Upper lobe of right lung (tissue), 1 donor: ENCODE results near the gene PIK3R6. TPM values are rescaled to one million over a fixed set of nuclear protein-coding genes. Genes with fewer than 3 reads are reported as not detected.

Source experiments
- ATAC-seq: fragments of 200-7000 bp; cut with Tn5 transposase; one replicate; pipeline ENCODE4 v1.9.1; 2020; ENCODE audit warnings: mild to moderate bottlenecking, moderate library complexity
- DNase-seq: peaks from one replicate; pipeline ENCODE4 v3.0.0-alpha.2; 2020
- H3K27ac ChIP-seq: fragments of 200-600 bp; one replicate; pipeline ENCODE4 v1.8.0; 2022
- H3K27me3 ChIP-seq: fragments of 200-600 bp; one replicate; pipeline ENCODE4 v1.8.0; 2022; ENCODE audit warnings: mild to moderate bottlenecking
- H3K36me3 ChIP-seq: fragments of 200-600 bp; one replicate; pipeline ENCODE4 v1.8.0; 2022
- H3K4me1 ChIP-seq: fragments of 200-600 bp; one replicate; pipeline ENCODE4 v1.8.0; 2022
- H3K4me3 ChIP-seq: fragments of 200-600 bp; one replicate; pipeline ENCODE4 v1.8.0; 2022; ENCODE audit warnings: mild to moderate bottlenecking
- H3K9me3 ChIP-seq: fragments of 200-600 bp; one replicate; pipeline ENCODE4 v1.8.0; 2022
- intact Hi-C: fragments of 100-400 bp; cut with DNase I; formaldehyde crosslinking; loops from one replicate; pipeline ENCODE4 v1.11.0; 2022
- total RNA-seq: library from RNA; stranded (reverse); fragmentation: NEBNext Ultra II Directional; extraction: Animal tissue kit (Norgen Biotek cat#: 25700); gene quantifications from one replicate; pipeline ENCODE4 v1.2.1, GENCODE V29; 2021
- TF ChIP-seq, protein P1 (sequence below): fragments of 200-600 bp; IDR thresholded peaks from one replicate; pipeline ENCODE4 v1.8.0; 2022; ENCODE audit warnings: antibody characterized with exemption
- donor health status: DM: no; HTN: yes; CAD: no; lungs with severe emphysema.

Gene PIK3R6
- total RNA-seq, 1 donor from 2014 or later, result 2.7 TPM

DNA sequence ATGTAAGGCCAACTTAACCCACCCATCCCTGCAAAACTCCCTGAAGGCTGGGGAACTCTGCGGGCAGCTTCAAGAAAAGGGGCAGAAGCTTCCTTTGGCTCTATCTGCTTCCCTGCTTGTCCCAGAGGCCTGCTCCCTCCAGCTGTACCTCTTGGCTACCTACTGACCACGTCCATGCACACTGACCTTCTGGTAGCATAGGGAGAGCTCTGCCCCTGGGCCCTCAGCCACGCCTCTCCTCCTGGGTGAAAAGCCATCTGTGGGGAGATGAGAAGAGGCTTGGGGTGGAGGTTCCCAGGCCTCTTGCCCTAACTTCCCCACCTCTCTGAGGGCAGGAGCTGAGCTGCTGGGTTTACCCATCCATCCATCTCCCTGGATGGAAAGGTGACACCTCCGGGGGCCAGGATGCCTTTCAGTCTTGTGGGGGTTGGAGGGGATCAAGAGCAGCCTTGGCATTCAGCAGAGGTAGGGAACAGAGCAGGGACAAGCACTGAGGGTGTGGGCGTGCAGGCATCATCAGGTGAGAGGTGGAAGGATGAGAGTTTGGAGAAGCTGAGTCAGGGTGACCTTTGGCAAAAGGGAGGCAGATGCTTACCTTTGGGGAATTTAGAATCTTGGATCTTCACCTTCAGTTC, 45.0 kb downstream of the PIK3R6 start:
- intact Hi-C loops, result no loop called here
- Histone ChIP-seq H3K27me3 (peaks cover 3% of the 10 kb centered on the region), H3K4me1 (no peaks in the 10 kb centered on the region)

DNA sequence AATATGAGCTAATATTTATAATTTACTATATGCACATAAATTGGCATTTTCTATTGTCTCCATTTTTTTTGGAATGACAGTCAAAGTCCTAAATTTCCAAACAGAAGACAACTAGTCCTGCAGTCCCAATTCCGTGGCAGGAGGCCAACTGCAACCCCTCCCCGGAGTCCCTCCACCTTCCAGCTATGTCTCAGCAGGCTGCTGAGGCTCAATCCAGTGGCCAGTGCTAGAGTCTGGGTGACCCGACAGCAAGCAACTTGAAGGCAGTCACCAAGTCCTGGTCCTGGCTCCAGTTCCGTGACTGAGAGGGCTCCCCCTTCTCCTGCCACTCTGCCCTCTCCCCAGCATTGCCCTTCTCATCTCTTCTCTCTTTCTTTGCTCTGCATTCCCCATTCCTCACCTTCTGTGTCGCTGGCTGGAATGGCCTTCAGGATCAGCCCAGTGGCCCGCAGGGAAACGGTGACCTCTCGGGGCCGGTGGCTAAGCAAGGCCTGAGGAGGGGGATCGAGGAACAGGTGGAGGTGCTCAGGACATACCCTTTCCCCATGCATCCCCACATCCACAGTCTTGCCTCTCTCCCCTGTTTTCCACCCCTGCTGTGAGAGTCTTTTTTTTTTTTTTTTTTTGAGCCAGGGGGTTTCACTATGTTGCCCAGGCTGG, 45.9 kb downstream of the PIK3R6 start:
- DNase-seq (no peak), ATAC-seq (no peak)
- Histone ChIP-seq H3K9me3 (no peaks in the 10 kb centered on the region), H3K4me1 (no peaks in the 10 kb centered on the region), H3K4me3 (no peak overlapping the region), H3K27ac (no peak overlapping the region), H3K27me3 (peaks cover 3% of the 10 kb centered on the region), H3K36me3 (no peaks in the 10 kb centered on the region)
- TF ChIP-seq, protein P1, sequence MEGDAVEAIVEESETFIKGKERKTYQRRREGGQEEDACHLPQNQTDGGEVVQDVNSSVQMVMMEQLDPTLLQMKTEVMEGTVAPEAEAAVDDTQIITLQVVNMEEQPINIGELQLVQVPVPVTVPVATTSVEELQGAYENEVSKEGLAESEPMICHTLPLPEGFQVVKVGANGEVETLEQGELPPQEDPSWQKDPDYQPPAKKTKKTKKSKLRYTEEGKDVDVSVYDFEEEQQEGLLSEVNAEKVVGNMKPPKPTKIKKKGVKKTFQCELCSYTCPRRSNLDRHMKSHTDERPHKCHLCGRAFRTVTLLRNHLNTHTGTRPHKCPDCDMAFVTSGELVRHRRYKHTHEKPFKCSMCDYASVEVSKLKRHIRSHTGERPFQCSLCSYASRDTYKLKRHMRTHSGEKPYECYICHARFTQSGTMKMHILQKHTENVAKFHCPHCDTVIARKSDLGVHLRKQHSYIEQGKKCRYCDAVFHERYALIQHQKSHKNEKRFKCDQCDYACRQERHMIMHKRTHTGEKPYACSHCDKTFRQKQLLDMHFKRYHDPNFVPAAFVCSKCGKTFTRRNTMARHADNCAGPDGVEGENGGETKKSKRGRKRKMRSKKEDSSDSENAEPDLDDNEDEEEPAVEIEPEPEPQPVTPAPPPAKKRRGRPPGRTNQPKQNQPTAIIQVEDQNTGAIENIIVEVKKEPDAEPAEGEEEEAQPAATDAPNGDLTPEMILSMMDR, result no peak
- intact Hi-C loops, result no loop called here

More for the DNA sequence above, 45.0 kb downstream of the PIK3R6 start:
- no peak for ATAC-seq
- no peak overlapping the region for H3K27ac ChIP-seq
- H3K9me3 ChIP-seq, result no peaks in the 10 kb centered on the region
- no peak for DNase-seq
- no peak overlapping the region for H3K4me3 ChIP-seq
- H3K36me3 ChIP-seq, result no peaks in the 10 kb centered on the region
- TF ChIP-seq, protein P1, result no peak

DNA sequence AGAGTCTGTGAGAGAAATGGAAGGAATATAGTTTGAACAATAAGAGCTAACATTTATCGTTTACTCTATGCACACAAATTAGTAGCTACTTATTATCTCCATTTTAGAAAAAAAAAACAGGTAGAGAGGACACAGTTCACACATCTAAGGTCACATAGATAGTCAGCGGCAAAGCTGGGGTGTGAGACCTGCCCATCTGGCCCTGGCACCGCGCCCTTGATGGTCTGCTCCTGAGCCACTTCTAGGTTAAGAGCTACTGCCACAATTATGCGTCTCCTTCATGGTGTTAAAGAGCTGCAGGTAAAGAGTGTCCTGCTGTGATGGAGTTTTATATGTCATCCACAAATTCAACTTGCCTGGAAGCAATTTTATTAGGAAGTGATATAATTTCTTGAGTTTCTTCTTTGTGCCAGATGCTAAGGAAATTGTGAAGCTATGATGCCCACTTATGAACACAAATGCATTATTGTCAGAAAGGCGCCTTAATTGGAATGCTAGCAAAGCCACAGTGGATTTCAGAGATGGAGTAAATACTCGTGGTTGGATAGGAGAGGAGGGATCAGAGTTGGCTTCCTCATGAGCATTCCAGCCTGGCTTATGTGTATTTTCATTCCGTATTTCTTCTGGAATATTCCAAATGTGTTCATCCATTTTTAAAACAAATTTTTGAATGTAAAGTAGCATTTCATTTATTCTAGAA, 47.0 kb downstream of the PIK3R6 start:
- Histone ChIP-seq H3K4me3 (no peak overlapping the region), H3K36me3 (no peaks in the 10 kb centered on the region), H3K9me3 (no peaks in the 10 kb centered on the region), H3K27ac (no peak overlapping the region), H3K4me1 (no peaks in the 10 kb centered on the region), H3K27me3 (peaks cover 3% of the 10 kb centered on the region)
- intact Hi-C loops, result no loop called here
- DNase-seq, result no peak
- no peak for ATAC-seq
- TF ChIP-seq, protein P1, result no peak

DNA sequence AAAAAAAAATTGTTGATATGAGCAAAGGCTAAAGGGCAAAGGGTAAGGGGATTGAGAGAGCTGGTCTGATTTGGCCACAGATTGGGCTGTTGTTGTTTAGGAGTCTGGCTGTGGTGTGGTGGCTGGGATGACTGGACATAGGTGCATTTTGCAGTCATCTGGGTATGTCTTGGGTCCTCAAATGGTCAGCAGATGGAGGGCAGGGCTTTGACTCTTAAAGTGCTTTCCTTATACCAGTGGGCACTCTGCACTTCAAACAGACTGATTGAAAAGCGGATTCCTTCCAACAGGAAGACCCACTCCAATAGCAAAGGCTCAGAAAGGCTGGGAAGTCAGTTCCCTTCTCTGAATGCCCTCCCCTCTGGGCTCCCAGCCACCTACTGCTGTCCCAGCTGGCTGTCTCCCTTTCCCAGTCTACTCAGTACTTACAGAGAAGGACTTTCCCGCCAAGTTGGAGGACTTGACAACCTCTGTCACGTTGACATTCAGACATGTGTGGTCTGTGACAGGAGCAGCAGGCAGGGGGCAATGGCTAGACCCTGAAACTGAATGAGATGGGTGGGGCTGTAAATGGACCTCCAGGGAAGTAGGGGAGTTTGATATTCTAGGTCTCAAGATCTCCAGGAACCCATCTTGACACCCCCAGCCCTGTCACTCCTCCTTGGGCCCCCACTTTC, 48.7 kb downstream of the PIK3R6 start:
- H3K4me3 ChIP-seq, result no peak overlapping the region
- H3K36me3 ChIP-seq, result no peaks in the 10 kb centered on the region
- H3K4me1 ChIP-seq, result no peaks in the 10 kb centered on the region
- intact Hi-C loops, result no loop called here
- ATAC-seq (no peak), DNase-seq (no peak)
- no peak overlapping the region for H3K27ac ChIP-seq
- no peaks in the 10 kb centered on the region for H3K9me3 ChIP-seq
- peaks cover 8% of the 10 kb centered on the region for H3K27me3 ChIP-seq
- TF ChIP-seq, protein P1, result no peak

DNA sequence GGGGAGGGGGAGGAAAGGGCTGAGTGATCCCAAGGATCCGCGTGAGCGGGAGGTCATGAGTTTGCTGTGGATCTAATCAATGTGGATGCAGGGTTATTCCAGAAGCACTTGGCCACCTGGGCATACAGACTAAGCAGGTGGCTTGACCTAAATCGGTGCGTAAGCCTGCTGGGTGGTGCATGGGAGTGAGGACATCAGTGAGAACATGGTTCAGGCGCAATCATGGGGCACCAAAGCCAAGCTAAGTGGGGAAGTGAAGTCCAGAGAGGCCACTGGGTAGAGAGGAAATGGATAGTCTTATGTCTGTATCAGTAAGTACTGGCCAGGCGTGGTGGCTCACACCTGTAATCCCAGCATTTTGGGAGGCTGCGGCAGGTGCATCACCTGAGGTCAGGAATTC, 49.4 kb downstream of the PIK3R6 start:
- Histone ChIP-seq H3K4me1 (no peaks in the 10 kb centered on the region), H3K27ac (no peak overlapping the region), H3K4me3 (no peak overlapping the region), H3K36me3 (no peaks in the 10 kb centered on the region), H3K27me3 (peaks cover 16% of the 10 kb centered on the region), H3K9me3 (no peaks in the 10 kb centered on the region)
- TF ChIP-seq, protein P1, result no peak
- ATAC-seq (no peak), DNase-seq (no peak)
- intact Hi-C loops, result no loop called here
